Tibial nerve (tissue), 4 donors: Measurements from ENCODE around the gene MAPK9. TPM values are rescaled to one million over a fixed set of nuclear protein-coding genes. Genes with fewer than 3 reads are reported as not detected.

Experiments used
- DNase-seq, 2 donors: peaks; one replicate each; pipeline ENCODE4 v3.0.0-alpha.2; 2019; ENCODE audit warnings: low spot score in 2 of 2
- H3K27ac ChIP-seq, 4 donors: fragments of 200-600 bp; sonication (generic) in 3 of 4; one replicate each; pipeline ENCODE4 v1.5.1; 2017 to 2019; ENCODE audit warnings: mild to moderate bottlenecking in 1 of 4
- H3K27me3 ChIP-seq, 2 donors: fragments of 200-600 bp; sonication (generic) in 1 of 2; one replicate each; pipeline versions ENCODE4 v1.5.1 to v1.6.0; 2017 to 2019
- H3K36me3 ChIP-seq, 3 donors: fragments of 200-600 bp; sonication (generic); one replicate each; pipeline ENCODE4 v1.5.1; 2018 to 2019
- H3K4me1 ChIP-seq, 4 donors: fragments of 200-600 bp; sonication (generic) in 3 of 4; one replicate each; pipeline ENCODE4 v1.5.1; 2017 to 2019
- H3K4me3 ChIP-seq, 4 donors: fragments of 200-600 bp; sonication (generic) in 3 of 4; one replicate each; pipeline ENCODE4 v1.5.1; 2017 to 2019; ENCODE audit warnings: mild to moderate bottlenecking in 1 of 4, moderate library complexity in 1 of 4
- H3K9me3 ChIP-seq, 4 donors: fragments of 200-600 bp; sonication (generic) in 3 of 4; one replicate each; pipeline ENCODE4 v1.5.1; 2017 to 2019
- EP300 ChIP-seq, 2 donors: sonication (generic); formaldehyde crosslinking; IDR thresholded peaks; one replicate each; pipeline ENCODE4 v1.6.1; 2017; ENCODE audit warnings: antibody characterized with exemption in 2 of 2, mild to moderate bottlenecking in 1 of 2
- POLR2A ChIP-seq, 2 donors: fragments of 450-650 bp; IDR thresholded peaks; one replicate each; pipeline ENCODE4 v1.6.1; 2017; ENCODE audit warnings: antibody characterized with exemption in 2 of 2, mild to moderate bottlenecking in 2 of 2, moderate library complexity in 2 of 2
- WGBS, 2 donors: methylation state at CpG; one replicate each; pipeline ENCODE4 v1.1.5; 2018; 5-methylcytosine and 5-hydroxymethylcytosine counted together
- total RNA-seq, 4 donors: library from RNA; depleted of rRNA; stranded (reverse); fragments of >200 nt; gene quantifications; one replicate each; pipeline ENCODE4 v1.1.0, GENCODE V29; 2016
- TF ChIP-seq, protein P1 (sequence below), 5 experiments: fragments of 200-600 bp in 3 of 5; fragments of 450-650 bp in 2 of 5; sonication (generic) in 3 of 5; IDR thresholded peaks; one replicate each; pipeline ENCODE4 v1.5.1; 2016 to 2019; ENCODE audit warnings: antibody characterized with exemption in 5 of 5, mild to moderate bottlenecking in 3 of 5, moderate library complexity in 2 of 5

The MAPK9 gene
- total RNA-seq, 4 donors from 2014 or later, result 21.2 to 31.2 (median 27.5) TPM

DNA sequence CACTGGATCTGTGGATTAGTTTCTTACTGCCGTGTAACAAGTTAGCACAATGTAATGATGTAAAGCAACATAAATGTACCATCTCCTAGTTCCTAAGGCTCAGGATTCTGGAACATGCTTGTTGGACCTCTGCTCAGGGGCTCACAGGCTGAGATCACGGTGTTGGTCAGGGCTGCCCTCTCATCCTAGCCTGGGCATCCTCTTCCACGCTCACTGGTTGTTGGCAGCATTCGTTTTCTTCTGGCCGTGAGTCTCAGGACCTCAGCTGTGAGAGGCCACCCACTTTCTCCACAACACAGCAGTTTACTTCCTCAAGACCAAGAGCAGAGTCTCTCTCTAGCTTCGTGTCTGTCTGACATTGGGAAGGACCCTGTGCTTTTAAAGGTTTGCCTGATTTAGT lies 100.2 kb downstream of the MAPK9 start:
- no peak for DNase-seq
- H3K27me3 ChIP-seq, result no peaks in the 10 kb centered on the region
- H3K36me3 ChIP-seq, result peaks cover 0 to 5% (median 0%) of the 10 kb centered on the region in 3 donors
- H3K4me3 ChIP-seq, result no peak overlapping the region
- TF ChIP-seq POLR2A (IDR thresholded peaks at IDR 0.05) (no peak), EP300 (IDR thresholded peaks at IDR 0.05) (no peak)
- TF ChIP-seq, protein P1, sequence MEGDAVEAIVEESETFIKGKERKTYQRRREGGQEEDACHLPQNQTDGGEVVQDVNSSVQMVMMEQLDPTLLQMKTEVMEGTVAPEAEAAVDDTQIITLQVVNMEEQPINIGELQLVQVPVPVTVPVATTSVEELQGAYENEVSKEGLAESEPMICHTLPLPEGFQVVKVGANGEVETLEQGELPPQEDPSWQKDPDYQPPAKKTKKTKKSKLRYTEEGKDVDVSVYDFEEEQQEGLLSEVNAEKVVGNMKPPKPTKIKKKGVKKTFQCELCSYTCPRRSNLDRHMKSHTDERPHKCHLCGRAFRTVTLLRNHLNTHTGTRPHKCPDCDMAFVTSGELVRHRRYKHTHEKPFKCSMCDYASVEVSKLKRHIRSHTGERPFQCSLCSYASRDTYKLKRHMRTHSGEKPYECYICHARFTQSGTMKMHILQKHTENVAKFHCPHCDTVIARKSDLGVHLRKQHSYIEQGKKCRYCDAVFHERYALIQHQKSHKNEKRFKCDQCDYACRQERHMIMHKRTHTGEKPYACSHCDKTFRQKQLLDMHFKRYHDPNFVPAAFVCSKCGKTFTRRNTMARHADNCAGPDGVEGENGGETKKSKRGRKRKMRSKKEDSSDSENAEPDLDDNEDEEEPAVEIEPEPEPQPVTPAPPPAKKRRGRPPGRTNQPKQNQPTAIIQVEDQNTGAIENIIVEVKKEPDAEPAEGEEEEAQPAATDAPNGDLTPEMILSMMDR (IDR thresholded peaks at IDR 0.05), result no peak
- no peak overlapping the region for H3K27ac ChIP-seq
- 72 to 83% methylated on average over 6 of the region's 6 CpGs for WGBS, 2 donors
- no peaks in the 10 kb centered on the region for H3K4me1 ChIP-seq
- peaks cover 0 to 15% (median 2%) of the 10 kb centered on the region in 4 donors for H3K9me3 ChIP-seq

GRCh38 chr5:180187767-180188166 lies 104.1 kb downstream of the MAPK9 start:
- Histone ChIP-seq H3K4me1 (no peaks in the 10 kb centered on the region), H3K4me3 (no peak overlapping the region), H3K27ac (no peak overlapping the region), H3K27me3 (no peaks in the 10 kb centered on the region), H3K36me3 (no peaks in the 10 kb centered on the region), H3K9me3 (peaks cover 0 to 18% (median 2%) of the 10 kb centered on the region in 4 donors)
- WGBS, 2 donors, result 68 to 81% methylated on average over 2 of the region's 2 CpGs
- TF ChIP-seq EP300 (IDR thresholded peaks at IDR 0.05), result no peak
- TF ChIP-seq, protein P1 (IDR thresholded peaks at IDR 0.05), result no peak
- TF ChIP-seq POLR2A (IDR thresholded peaks at IDR 0.05), result no peak
- DNase-seq, result no peak

Other genes starting within 250 kb of the MAPK9 start
- gene RNF130, start 220.3 kb downstream of the MAPK9 start, total RNA-seq, result 100 to 1,000 TPM; 121 to 150 (median 143) TPM
- gene RASGEF1C, start 82.9 kb downstream of the MAPK9 start, total RNA-seq, result 10 to 100 TPM in 2 of 4 donors, 1 to 10 TPM in 2; 2.7 to 12.0 (median 10.4) TPM
- gene GFPT2, start 61.3 kb upstream of the MAPK9 start, total RNA-seq, result 10 to 100 TPM; 36.1 to 64.5 (median 49.2) TPM
- 10 to 100 TPM; 14.0 to 18.0 (median 15.5) TPM for gene CNOT6, start 202.3 kb upstream of the MAPK9 start, total RNA-seq